ENCODE measurements around the gene SSBP4. TPM values are rescaled to one million over a fixed set of nuclear protein-coding genes. Genes with fewer than 3 reads are reported as not detected.

The SSBP4 gene
- total and polyA plus RNA-seq, 9 of the 15 experiments (the other 6 are each of a cell fraction or from before 2014, with no cell fraction given): 1.1 to 189 (median 39.0) TPM

GRCh38 chr19:18396471-18397241 lies 22.5 kb upstream of the SSBP4 start (continued):
- TF ChIP-seq, protein P1, sequence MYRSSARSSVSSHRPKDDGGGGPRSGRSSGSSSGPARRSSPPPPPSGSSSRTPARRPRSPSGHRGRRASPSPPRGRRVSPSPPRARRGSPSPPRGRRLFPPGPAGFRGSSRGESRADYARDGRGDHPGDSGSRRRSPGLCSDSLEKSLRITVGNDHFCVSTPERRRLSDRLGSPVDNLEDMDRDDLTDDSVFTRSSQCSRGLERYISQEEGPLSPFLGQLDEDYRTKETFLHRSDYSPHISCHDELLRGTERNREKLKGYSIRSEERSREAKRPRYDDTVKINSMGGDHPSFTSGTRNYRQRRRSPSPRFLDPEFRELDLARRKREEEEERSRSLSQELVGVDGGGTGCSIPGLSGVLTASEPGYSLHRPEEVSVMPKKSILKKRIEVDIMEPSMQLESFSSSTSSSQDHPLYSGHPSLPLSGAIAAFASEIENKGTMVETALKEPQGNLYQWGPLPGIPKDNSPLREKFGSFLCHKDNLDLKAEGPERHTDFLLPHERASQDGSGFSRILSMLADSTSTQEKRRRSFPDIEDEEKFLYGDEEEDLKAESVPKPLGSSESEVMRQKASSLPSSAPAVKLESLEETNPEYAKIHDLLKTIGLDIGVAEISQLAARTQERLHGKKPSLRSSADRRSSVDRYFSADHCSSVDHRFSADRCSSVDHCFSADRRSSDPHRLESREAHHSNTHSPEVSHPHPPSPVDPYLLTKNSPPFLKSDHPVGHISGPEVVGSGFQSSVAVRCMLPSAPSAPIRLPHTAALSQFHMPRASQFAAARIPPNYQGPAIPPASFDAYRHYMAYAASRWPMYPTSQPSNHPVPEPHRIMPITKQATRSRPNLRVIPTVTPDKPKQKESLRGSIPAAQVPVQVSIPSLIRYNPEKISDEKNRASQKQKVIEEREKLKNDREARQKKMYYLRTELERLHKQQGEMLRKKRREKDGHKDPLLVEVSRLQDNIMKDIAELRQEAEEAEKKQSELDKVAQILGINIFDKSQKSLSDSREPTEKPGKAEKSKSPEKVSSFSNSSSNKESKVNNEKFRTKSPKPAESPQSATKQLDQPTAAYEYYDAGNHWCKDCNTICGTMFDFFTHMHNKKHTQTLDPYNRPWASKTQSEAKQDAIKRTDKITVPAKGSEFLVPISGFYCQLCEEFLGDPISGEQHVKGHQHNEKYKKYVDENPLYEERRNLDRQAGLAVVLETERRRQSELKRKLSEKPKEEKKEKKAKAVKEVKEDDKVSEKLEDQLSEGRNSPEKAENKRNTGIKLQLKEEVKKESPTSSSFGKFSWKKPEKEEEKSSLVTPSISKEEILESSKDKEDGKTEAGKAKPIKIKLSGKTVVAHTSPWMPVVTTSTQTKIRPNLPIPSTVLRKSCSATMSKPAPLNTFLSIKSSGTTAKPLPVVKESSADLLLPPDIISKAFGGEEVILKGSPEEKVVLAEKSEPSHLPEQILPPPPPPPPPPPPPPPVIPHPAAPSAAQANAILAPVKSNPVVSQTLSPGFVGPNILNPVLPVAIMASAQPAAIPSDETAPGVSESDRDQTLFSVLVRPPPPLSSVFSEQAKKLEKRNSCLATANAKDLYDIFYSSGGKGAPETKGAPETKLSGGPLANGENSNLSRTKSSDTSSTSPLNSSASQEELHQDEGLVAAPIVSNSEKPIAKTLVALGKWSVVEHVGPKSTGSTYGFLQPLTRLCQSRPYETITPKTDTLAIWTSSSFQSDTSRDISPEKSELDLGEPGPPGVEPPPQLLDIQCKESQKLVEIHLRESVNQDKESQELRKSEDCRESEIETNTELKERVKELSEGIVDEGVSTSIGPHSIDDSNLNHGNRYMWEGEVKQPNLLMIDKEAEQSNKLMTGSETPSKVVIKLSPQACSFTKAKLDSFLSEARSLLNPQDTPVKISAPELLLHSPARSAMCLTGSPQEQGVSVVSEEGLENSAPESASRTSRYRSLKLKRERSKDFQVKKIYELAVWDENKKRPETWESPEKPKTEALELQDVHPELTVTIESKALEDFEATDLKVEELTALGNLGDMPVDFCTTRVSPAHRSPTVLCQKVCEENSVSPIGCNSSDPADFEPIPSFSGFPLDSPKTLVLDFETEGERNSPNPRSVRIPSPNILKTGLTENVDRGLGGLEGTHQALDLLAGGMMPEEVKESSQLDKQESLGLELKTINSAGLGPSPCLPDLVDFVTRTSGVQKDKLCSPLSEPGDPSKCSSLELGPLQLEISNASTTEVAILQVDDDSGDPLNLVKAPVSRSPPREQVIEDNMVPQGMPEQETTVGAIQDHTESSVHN (IDR thresholded peaks at IDR 0.05; ENCODE audit: borderline replicate concordance in 1 of 2, low read depth in 1 of 2): no peak
- TF ChIP-seq, protein P2, sequence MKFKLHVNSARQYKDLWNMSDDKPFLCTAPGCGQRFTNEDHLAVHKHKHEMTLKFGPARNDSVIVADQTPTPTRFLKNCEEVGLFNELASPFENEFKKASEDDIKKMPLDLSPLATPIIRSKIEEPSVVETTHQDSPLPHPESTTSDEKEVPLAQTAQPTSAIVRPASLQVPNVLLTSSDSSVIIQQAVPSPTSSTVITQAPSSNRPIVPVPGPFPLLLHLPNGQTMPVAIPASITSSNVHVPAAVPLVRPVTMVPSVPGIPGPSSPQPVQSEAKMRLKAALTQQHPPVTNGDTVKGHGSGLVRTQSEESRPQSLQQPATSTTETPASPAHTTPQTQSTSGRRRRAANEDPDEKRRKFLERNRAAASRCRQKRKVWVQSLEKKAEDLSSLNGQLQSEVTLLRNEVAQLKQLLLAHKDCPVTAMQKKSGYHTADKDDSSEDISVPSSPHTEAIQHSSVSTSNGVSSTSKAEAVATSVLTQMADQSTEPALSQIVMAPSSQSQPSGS (CRISPR knock-in tag; IDR thresholded peaks at IDR 0.05): no peak
- TF ChIP-seq PTBP1 (IDR thresholded peaks at IDR 0.05; ENCODE audit: low read depth, low read length): peak; percentile 94
- TF ChIP-seq CBX1 (IDR thresholded peaks at IDR 0.05; ENCODE audit: low read depth): 0 out of 2 replicates have a peak, but pooled peaks have one; percentile 63
- TF ChIP-seq SMAD4 (CRISPR knock-in tag; conservative IDR thresholded peaks at IDR 0.05): 0 out of 2 replicates have a peak, but pooled peaks have one; percentile 5
- no peak for TF ChIP-seq CSDE1 (IDR thresholded peaks at IDR 0.05)
- TF ChIP-seq ESRRA (IDR thresholded peaks at IDR 0.05; ENCODE audit: borderline replicate concordance, low read depth): 0 out of 2 replicates have a peak, but pooled peaks have one; percentile 29
- TF ChIP-seq CEBPB (tag; IDR thresholded peaks at IDR 0.05): no peak
- TF ChIP-seq CXXC5 (CRISPR knock-in tag; IDR thresholded peaks at IDR 0.05): no peak
- TF ChIP-seq MYNN (IDR thresholded peaks at IDR 0.05): no peak
- no peak for TF ChIP-seq MYNN (CRISPR knock-in tag; IDR thresholded peaks at IDR 0.05)

Data from K562 (cell line).